ENCODE measurements around the gene PLPPR3. TPM values are rescaled to one million over a fixed set of nuclear protein-coding genes. Genes with fewer than 3 reads are reported as not detected.

PLPPR3 gene
- total and polyA plus RNA-seq, 4 donors, result 3.1 TPM; not detected in 3

- WGBS, result 89% methylated on average over 18 of the region's 18 CpGs
- Histone ChIP-seq H3K27me3 (ENCODE audit: control insufficient read depth in 4 of 4, insufficient read depth in 4 of 4, low read length in 3 of 4) (no peaks in the 10 kb centered on the region), H3K9ac (ENCODE audit: low read depth in 1 of 2, low read length in 2 of 2) (no peak overlapping the region), H3K4me3 (ENCODE audit: low read depth in 1 of 3, low read length in 3 of 3) (no peak overlapping the region), H3K27ac (ENCODE audit: low read depth in 1 of 2, low read length in 2 of 2) (no peak overlapping the region), H3K9me3 (ENCODE audit: control insufficient read depth in 4 of 4, low read length in 3 of 4) (no peaks in the 10 kb centered on the region), H3K36me3 (ENCODE audit: control insufficient read depth in 4 of 4, insufficient read depth in 3 of 4, low read depth in 1 of 4, low read length in 3 of 4) (no peaks in the 10 kb centered on the region), H3K4me1 (ENCODE audit: control insufficient read depth in 4 of 4, insufficient read depth in 4 of 4, low read length in 3 of 4) (no peaks in the 10 kb centered on the region)
- no peak for TF ChIP-seq HNF4A (conservative IDR thresholded peaks at IDR 0.05)
- no peak for TF ChIP-seq RAD21 (IDR thresholded peaks at IDR 0.05)
- TF ChIP-seq FOXA1 (IDR thresholded peaks at IDR 0.05), result no peak
- TF ChIP-seq CTCF (IDR thresholded peaks at IDR 0.05; ENCODE audit: low read depth, low read length, missing input control), result no peak
- no peak for TF ChIP-seq ATF3 (IDR thresholded peaks at IDR 0.05)
- TF ChIP-seq ZBTB33 (IDR thresholded peaks at IDR 0.05), result no peak
- no peak for TF ChIP-seq REST (IDR thresholded peaks at IDR 0.05)
- TF ChIP-seq TAF1 (conservative IDR thresholded peaks at IDR 0.05), result no peak
- TF ChIP-seq GABPA (IDR thresholded peaks at IDR 0.05 in 1 of 2, conservative IDR thresholded peaks at IDR 0.05 in 1 of 2), result no peak
- no peak for TF ChIP-seq EGR1 (IDR thresholded peaks at IDR 0.05; ENCODE audit: low read depth in 2 of 2)
- TF ChIP-seq FOXA2 (IDR thresholded peaks at IDR 0.05), result no peak
- no peak for TF ChIP-seq YY1 (IDR thresholded peaks at IDR 0.05)
- no peak for TF ChIP-seq MAX (IDR thresholded peaks at IDR 0.05)
- TF ChIP-seq JUND (IDR thresholded peaks at IDR 0.05), result no peak
- no peak for TF ChIP-seq NR2F2 (IDR thresholded peaks at IDR 0.05)
- no peak for DNase-seq (ENCODE audit: low spot score)
These were observed 45.2 kb downstream of the PLPPR3 start for GRCh38 chr19:776549-776948.
